ENCODE data around the gene FBXL7. TPM values are rescaled to one million over a fixed set of nuclear protein-coding genes. Genes with fewer than 3 reads are reported as not detected.

Gene FBXL7
- total and polyA plus RNA-seq, 9 of the 15 experiments (the other 6 are each of a cell fraction or from before 2014, with no cell fraction given), result 0.04 to 0.08 TPM; not detected in 7

DNA sequence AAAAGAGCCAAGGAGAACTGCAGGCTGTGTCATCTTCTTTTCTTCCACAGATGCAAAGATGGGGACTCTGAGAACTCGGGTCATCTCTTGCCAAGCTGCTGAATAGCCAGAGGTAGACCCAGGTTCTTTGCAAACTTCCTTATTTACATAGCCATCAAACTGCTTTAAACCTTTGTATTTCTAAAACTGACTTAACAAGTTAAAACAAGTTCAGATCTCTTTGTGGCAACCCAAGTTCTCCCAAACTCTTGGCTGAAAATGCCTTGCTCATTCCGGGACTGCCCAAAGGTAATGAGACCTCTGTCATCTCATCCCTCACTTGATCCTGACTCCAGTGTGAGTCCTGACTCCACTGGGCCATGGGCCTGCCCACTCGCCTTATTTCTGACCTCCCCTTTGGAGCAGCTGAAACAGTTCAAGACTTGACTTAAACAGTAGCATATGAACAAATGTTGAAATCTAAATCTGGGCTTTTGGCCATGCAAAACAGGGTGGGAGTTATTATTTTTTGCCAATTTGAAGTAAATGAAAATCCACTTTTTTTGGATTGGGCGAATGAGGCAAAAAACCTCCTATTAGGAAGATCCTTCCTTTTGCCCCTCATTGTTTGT is 50.6 kb downstream of the FBXL7 start:
- Histone ChIP-seq H2AFZ (ENCODE audit: low read depth, low read length) (no peak overlapping the region), H3K4me2 (ENCODE audit: insufficient read depth, low read length) (no peak overlapping the region), H3K27me3 (ENCODE audit: control insufficient read depth in 2 of 2, insufficient read depth in 2 of 2, low read length in 2 of 2) (no peaks in the 10 kb centered on the region), H3K36me3 (ENCODE audit: control insufficient read depth, insufficient read depth, low read length) (no peaks in the 10 kb centered on the region), H3K79me2 (ENCODE audit: control insufficient read depth, insufficient read depth, low read length) (no peaks in the 10 kb centered on the region), H3K9me1 (ENCODE audit: control insufficient read depth, insufficient read depth, low read length) (no peaks in the 10 kb centered on the region), H3K4me1 (replicated peaks in 1 of 2; ENCODE audit: control insufficient read depth in 2 of 2, insufficient read depth in 2 of 2, low read length in 2 of 2) (no peaks in the 10 kb centered on the region), H3K9me3 (replicated peaks; ENCODE audit: control insufficient read depth, insufficient read depth, low read depth, low read length) (no peaks in the 10 kb centered on the region; the same call in 1 of the 2 replicates), H3K9ac (ENCODE audit: insufficient read depth in 1 of 2, low read depth in 2 of 2, low read length in 2 of 2) (no peak overlapping the region), H4K20me1 (replicated peaks; ENCODE audit: control insufficient read depth, insufficient read depth, low read length) (no peaks in the 10 kb centered on the region), H3K27ac (ENCODE audit: extremely low read depth, low read depth, low read length) (no peak overlapping the region), H3K4me3 (no peak overlapping the region)
- intact Hi-C loops (cut with micrococcal nuclease), result no loop called here
- ATAC-seq, result no peak
- no peak for DNase-seq (ENCODE audit: extremely low read depth in 1 of 4, low spot score in 3 of 4)
- TF ChIP-seq RBM25 (IDR thresholded peaks at IDR 0.05; ENCODE audit: low read depth, low read length, severe bottlenecking), result no peak
- TF ChIP-seq DDX20 (tag; IDR thresholded peaks at IDR 0.05; ENCODE audit: low read depth), result no peak
- no peak for TF ChIP-seq PRDM10 (IDR thresholded peaks at IDR 0.05; ENCODE audit: partially characterized antibody)
- TF ChIP-seq RFX1 (IDR thresholded peaks at IDR 0.05), result no peak
- TF ChIP-seq NCOA2 (IDR thresholded peaks at IDR 0.05; ENCODE audit: partially characterized antibody in 2 of 2), result no peak
- TF ChIP-seq ZBTB26 (CRISPR knock-in tag; IDR thresholded peaks at IDR 0.05), result no peak
- TF ChIP-seq ZNF274 (IDR thresholded peaks at IDR 0.05; ENCODE audit: borderline replicate concordance, low read depth, low read length), result no peak
- 0% methylated on average over 4 of the region's 4 CpGs for WGBS (ENCODE audit: insufficient coverage, low coverage, missing lambda C conversion rate)
- ChIA-PET POLR2A (no interaction called here), CTCF (ENCODE audit: low intra/inter-chr PET ratio) (no interaction called here)
- in situ Hi-C loops (cut with MboI), result no loop called here
- FAIRE-seq, result no peak
- BruUV-seq (replicated peaks), result no TSS peak

All from K562 (cell line).